ENCODE data around the gene TLK2.

TLK2 gene

DNA sequence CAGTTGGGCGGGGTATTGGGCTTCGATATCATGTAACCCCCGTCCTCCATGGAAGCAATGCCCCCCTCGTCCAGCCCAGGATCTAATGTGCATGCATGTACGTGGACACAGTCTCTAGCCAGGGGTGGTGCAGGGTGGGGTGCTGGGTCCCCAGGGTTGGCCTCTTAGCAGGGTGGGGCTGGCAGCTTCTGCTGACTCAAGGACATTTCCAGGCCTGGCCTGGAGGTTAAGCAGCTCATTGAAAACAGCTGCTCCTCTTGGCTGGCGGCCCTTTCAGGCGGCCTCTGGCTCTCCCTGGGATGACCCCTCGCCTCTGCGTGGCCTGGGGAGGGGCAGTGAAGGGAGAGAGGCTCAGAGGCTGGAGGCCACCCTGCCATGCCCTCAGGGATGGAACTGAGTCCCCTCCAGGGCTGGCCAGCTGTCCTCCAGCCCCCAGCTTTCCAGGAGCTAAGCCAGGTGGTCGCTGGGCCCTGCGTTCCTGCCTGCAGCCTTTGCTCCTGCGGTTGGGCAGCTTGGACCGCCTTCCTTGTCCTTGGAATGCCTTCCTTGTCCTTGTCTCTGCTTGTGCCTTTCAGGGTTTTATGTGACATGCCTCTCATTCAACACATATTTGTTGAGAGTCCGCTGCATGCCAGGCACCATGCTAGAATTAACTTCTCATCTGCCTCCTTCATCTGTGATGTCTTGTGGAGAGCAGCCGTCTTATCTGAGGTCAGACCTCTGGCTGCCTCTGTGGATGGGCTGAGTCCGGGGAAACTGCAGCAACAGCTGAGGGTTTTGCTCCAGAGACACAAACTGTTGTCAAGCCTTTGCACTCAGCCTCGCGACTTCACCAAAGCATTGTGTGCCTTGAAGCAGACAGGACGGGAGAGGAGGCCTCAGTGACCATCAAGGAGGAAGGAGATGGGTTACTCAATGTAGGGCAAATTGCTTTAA lies 175.5 kb downstream of the TLK2 start:
- DNase-seq (ENCODE audit: low read depth in 2 of 2) = no peak

DNA sequence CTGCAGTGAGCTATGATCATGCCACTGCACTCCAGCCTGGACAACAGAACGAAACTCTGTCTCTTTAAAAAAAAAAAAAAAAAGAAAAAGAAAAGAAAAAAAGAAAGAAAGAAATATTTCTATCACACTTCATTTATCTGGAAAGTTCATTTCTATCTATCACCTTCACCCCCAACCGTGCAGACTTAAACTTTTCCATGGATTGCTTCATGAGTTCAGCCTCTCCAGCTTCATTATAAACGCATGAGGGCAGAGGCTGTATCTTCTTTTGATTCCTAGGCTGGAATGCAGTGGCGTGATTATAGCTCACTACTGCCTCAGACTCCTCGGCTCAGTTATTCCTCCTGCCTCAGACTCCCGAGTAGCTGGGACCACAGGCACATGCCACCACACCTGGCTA lies 177.0 kb downstream of the TLK2 start:
- no peak for DNase-seq (ENCODE audit: low read depth in 2 of 2)

DNA sequence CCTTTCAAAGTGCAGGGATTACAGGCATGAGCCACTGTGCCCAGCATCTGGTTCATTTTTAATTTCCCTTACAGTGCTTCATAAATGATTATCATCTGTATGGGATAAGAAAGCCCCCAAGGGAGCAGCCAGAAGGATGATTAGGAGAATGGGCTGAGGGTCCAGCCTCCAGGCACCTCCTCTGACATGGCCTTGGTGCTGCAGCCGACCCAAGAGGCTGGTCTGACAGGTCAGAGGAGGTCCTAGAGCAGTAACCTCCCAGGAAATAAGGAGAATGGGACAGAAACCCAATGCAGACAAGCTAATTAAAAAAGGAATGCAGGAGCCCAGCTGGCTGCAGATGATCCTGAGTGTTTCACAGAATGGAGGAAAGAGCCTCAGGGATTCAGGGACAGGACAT lies 177.8 kb downstream of the TLK2 start:
- no peak for DNase-seq (ENCODE audit: low read depth in 2 of 2)

DNA sequence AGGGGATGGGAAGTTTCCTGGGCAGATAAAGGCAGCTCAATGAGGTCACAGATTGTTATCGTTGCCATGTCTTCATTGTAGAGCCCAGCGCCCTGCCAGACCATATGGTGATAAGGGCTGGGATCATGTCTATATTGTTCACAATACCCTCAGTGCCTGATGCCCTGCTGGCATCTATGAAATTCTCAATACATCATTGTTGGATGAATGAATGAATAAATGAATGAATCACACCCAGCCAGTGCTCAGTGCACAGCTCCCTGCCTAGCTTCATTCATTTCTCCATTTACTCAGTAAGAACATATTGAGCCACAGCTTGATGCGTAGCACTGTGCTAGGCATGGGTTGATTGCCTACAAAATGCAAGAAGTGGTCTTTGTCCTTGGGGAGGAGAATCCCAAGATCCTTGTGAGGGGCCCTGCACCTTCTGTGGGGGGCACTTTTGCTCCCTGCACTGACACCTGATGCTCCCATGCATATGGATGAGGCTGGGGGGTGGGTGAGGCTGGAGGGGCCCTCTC lies 178.6 kb downstream of the TLK2 start:
- no peak for DNase-seq (ENCODE audit: low read depth in 2 of 2)

DNA sequence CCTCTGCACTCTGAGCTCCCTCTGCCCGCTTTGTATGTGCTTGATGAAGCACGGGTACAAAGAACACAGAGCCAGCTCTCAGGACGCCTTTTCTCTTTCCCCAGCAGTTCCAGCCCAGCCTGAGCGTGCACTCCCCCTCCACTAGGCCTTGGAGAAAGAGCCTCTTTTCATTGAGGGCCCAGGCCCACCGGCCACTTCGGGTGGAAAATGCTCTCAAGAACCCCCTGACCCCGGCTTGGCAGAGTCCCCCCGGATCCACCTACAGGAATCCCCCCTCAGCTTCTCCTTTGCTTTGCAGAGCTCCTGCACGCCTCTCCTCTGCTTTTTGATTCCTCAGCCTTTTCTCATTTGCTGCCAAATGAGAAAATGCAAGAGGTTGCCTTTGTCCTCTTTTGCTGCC lies 179.1 kb downstream of the TLK2 start:
- no peak for DNase-seq (ENCODE audit: low read depth in 2 of 2)

DNA sequence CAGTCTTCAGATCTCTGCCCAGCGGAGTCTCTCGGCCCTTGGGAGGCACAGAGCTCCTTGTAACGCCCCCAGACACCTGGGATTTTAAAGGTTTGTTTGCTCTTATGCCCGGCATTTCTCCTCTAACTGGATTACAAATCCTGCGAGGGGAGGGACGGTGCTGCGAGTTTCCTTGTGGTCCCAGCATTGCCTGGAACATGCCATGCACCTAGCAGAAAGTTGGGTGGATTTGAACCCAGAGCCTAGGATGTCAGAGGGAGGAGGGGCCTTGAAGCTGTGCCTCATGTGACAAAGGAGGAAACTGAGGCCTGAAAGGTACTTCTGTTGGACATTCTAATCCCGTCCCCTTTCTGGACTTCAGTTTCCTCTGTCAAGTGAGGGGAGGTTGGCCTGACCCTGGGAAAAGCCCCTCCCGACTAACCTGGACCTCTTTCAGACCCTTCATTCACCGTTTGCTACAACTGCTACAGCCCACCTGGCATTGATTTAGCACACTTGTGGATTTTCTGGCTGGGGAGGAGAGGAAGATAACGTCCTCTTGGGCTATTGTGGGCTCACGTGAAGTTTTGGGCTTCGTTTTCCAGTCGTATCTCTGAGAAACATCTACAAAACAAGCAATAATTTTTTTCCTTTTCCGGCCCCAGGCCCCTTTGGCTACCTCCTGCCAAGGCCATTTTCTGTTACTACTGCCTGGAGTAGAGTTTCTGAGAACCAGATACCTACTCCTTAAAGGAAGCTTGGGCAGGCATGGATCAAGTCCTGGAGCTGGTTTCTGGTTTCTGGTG lies 179.7 kb downstream of the TLK2 start:
- no peak for DNase-seq (ENCODE audit: low read depth in 2 of 2)

DNA sequence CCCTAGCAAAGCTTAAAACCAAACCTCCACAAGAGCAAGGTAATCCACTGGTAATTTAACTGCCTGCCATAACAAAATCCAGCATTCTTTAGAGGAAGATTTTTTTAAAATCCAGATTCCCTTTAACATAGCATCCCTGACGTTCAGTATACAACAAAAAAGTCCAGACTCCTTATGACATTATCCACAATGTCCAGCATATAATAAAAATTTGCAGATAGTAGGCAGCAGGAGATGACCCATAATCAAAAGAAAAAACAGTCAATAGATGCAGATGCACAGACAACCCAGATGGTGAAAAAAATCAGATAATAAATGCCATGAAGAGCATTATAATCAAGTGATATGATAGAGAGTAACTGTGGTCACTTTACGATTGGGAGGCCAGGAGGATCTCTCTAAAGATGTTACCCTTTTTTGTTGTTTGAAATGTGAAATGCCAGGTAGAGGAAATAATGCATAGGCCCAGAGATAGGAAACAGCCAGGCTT lies 182.0 kb downstream of the TLK2 start:
- no peak for DNase-seq (ENCODE audit: low read depth in 2 of 2)

DNA sequence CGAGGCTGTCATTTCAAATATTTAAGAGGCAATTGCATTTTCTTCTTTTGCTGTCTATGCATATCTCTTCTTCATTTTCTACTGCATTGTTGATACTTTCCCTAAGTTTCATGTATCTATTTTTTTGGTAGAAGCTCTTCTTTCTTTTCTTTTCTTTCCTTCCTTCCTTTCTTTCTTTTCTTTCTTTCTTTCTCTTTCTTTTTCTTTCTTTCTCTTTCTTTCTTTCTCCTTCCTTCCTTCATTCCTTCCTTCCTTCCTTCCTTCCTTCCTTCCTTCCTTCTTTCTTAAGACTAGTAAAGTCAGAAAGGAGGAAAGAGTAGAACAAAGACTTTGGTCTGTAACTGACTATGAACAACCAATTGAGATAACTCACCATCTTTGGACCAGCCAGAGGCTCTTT lies 182.7 kb downstream of the TLK2 start:
- DNase-seq (ENCODE audit: low read depth in 2 of 2) = no peak

DNA sequence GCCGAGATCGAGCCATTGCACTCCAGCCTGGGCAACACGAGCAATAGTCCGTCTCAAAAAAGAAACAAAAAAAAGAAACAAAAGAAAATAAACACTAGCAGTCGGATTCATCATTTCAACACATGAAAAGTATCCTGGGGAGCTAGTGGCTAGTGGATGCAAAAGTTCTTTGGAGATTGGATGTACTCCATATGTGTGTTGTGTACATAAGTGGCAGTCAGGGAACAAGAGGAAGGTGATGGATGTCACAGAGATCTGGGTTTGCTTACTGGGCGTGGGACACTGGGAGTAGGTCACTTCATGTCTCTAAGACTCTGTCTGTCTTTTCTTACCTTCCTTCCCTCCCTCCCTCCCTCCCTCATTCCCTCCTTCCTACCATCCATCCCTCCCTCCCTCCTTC lies 184.2 kb downstream of the TLK2 start:
- DNase-seq (ENCODE audit: low read depth in 2 of 2) = no peak

Measured in stimulated activated CD4-positive, alpha-beta T cell treated with anti-CD3 and anti-CD28 coated beads, Interleukin-1b, Interleukin-23, amount 100 ng/mL, for 4 hours (primary cell).